UCSD-AML1 (cell line): ENCODE measurements around the gene TMED1.

Source experiments
- DNase-seq: peaks from one replicate; lab custom pipeline; 2025; ENCODE audit not compliant: unreplicated experiment; lab: John Stamatoyannopoulos, UW

TMED1 gene

GRCh38 chr19:10811391-10812111, 24.5 kb downstream of the TMED1 start:
- DNase-seq: no peak

GRCh38 chr19:10809651-10810285, 26.2 kb downstream of the TMED1 start:
- DNase-seq: peak; percentile 41

- peak; percentile 41 for DNase-seq
Observed at GRCh38 chr19:10808937-10809649, 26.9 kb downstream of the TMED1 start.

- no peak for DNase-seq
Observed at GRCh38 chr19:10805758-10806247, 30.2 kb downstream of the TMED1 start.

GRCh38 chr19:10805065-10805757, 30.8 kb downstream of the TMED1 start:
- DNase-seq: no peak

GRCh38 chr19:10803252-10803651, 32.8 kb downstream of the TMED1 start:
- no peak for DNase-seq

GRCh38 chr19:10802479-10802878, 33.5 kb downstream of the TMED1 start:
- no peak for DNase-seq

- DNase-seq: no peak
Observed at GRCh38 chr19:10800488-10800887, 35.5 kb downstream of the TMED1 start.

- DNase-seq: no peak
Observed at GRCh38 chr19:10797541-10798256, 38.3 kb downstream of the TMED1 start.

- no peak for DNase-seq
Observed at GRCh38 chr19:10797078-10797477, 38.9 kb downstream of the TMED1 start.

GRCh38 chr19:10796653-10797052, 39.4 kb downstream of the TMED1 start:
- no peak for DNase-seq

- DNase-seq: no peak
Observed at GRCh38 chr19:10789866-10790265, 46.1 kb downstream of the TMED1 start.

- DNase-seq: no peak
Observed at GRCh38 chr19:10788146-10788545, 47.9 kb downstream of the TMED1 start.

GRCh38 chr19:10784257-10784656, 51.8 kb downstream of the TMED1 start:
- peak; percentile 58 for DNase-seq

- peak; percentile 47 for DNase-seq
Observed at GRCh38 chr19:10782795-10783194, 53.2 kb downstream of the TMED1 start.
